Measurements from ENCODE around the gene XRN1. TPM values are rescaled to one million over a fixed set of nuclear protein-coding genes. Genes with fewer than 3 reads are reported as not detected.

Gene XRN1
- total RNA-seq, 1 experiment from 2014 or later: 23.3 TPM

DNA sequence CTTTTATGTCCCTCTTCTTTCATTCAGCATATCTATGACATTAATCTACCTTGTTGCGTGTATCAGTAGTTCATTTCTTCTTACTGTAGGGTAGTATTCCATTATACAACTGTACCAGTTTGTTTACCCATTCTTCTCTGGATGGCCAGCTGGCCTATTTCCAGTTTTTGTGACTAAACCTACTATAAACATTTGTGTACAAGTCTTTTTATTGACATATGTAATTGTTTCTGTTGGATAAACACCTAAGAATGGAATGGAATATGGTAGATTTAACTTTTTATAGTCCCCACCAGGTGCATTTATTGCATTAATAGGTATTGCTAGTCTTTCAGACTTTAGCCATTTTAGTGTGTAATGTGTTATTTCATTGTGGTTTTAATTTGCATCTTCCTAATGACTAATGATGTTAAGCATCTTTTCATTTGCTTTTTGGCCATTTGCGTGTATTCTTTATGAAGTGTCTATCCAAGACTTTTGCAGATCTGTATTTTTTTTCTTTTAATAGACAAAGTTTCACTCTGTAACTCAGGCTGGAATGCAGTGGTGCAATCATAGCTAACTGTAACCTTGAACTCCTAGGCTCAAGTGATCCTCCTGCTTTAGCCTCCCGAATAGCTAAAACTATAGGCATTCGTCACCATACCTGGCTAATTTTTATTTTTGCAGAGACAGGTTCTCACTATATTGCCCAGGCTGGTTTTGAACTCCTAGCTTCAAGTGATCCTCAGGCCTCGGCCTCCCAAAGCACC is 41.9 kb upstream of the XRN1 start:
- DNase-seq: no peak
- H3K36me3 Mint-ChIP-seq (ENCODE audit: insufficient read depth, unreplicated experiment): peaks cover 20% of the 10 kb centered on the region
- H3K4me3 ChIP-seq (ENCODE audit: low read depth, low read length): no peak overlapping the region
- ChIA-PET POLR2A (no interaction called here), CTCF (no interaction called here)
- no peak overlapping the region for H3K4me3 Mint-ChIP-seq (ENCODE audit: unreplicated experiment)
- no peaks in the 10 kb centered on the region for H3K27me3 Mint-ChIP-seq (ENCODE audit: insufficient read depth, unreplicated experiment)
- no peaks in the 10 kb centered on the region; the same call in 1 of the 2 replicates for H3K36me3 ChIP-seq (ENCODE audit: control insufficient read depth, insufficient read depth, low read length)
- intact Hi-C loops (cut with micrococcal nuclease; ENCODE audit: unreplicated experiment): no loop called here
- no TSS peak for BruUV-seq (replicated peaks)
- no peaks in the 10 kb centered on the region for H3K27me3 ChIP-seq (replicated peaks; ENCODE audit: control insufficient read depth, insufficient read depth, low read length)
- H3K9me3 ChIP-seq: no peaks in the 10 kb centered on the region
- H3K9me3 Mint-ChIP-seq (ENCODE audit: unreplicated experiment): no peaks in the 10 kb centered on the region
- no peaks in the 10 kb centered on the region for H3K4me1 Mint-ChIP-seq (ENCODE audit: low read depth, unreplicated experiment)
- H3K27ac Mint-ChIP-seq (ENCODE audit: unreplicated experiment): no peak overlapping the region
- TF ChIP-seq, protein P1, sequence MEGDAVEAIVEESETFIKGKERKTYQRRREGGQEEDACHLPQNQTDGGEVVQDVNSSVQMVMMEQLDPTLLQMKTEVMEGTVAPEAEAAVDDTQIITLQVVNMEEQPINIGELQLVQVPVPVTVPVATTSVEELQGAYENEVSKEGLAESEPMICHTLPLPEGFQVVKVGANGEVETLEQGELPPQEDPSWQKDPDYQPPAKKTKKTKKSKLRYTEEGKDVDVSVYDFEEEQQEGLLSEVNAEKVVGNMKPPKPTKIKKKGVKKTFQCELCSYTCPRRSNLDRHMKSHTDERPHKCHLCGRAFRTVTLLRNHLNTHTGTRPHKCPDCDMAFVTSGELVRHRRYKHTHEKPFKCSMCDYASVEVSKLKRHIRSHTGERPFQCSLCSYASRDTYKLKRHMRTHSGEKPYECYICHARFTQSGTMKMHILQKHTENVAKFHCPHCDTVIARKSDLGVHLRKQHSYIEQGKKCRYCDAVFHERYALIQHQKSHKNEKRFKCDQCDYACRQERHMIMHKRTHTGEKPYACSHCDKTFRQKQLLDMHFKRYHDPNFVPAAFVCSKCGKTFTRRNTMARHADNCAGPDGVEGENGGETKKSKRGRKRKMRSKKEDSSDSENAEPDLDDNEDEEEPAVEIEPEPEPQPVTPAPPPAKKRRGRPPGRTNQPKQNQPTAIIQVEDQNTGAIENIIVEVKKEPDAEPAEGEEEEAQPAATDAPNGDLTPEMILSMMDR (IDR thresholded peaks at IDR 0.05; ENCODE audit: insufficient read depth in 1 of 2, low read depth in 1 of 2, low read length in 1 of 2, severe bottlenecking in 1 of 2, unreplicated experiment in 1 of 2): no peak
- H3K4me1 ChIP-seq: no peaks in the 10 kb centered on the region

DNA sequence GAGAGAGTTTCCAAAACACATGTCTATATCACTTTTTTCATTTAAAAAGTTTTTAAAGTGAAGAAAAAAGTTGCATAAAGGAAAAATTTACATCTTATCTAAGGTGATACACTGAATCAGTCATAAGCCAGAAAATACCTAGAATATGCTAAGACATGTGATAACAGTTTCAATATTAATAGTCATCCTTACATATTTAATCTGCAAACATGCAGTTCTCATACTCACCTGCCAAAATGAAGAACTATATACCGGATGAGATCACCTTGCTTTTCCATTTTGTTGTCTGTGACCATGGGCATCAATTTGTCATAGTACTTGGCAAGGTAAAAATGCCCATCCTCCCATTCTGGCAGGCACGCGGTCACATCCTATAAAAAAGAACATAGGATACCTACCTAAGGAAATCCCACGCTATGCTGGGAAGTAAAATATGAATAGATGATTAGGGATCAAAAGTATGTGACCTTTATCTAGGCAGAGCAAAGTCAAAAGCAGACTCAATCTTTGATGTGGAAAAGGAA is 37.1 kb upstream of the XRN1 start:
- Histone ChIP-seq H3K27me3 (replicated peaks; ENCODE audit: control insufficient read depth, insufficient read depth, low read length) (no peaks in the 10 kb centered on the region), H3K4me3 (ENCODE audit: low read depth, low read length) (no peak overlapping the region), H3K4me1 (no peaks in the 10 kb centered on the region), H3K9me3 (peaks cover 7% of the 10 kb centered on the region; the same call in 1 of the 2 replicates), H3K36me3 (ENCODE audit: control insufficient read depth, insufficient read depth, low read length) (no peaks in the 10 kb centered on the region; the same call in 1 of the 2 replicates)
- no peak for DNase-seq
- no peaks in the 10 kb centered on the region for H3K27me3 Mint-ChIP-seq (ENCODE audit: insufficient read depth, unreplicated experiment)
- peaks cover 2% of the 10 kb centered on the region for H3K9me3 Mint-ChIP-seq (ENCODE audit: unreplicated experiment)
- TF ChIP-seq, protein P1 (IDR thresholded peaks at IDR 0.05; ENCODE audit: insufficient read depth in 1 of 2, low read depth in 1 of 2, low read length in 1 of 2, severe bottlenecking in 1 of 2, unreplicated experiment in 1 of 2): no peak
- H3K27ac Mint-ChIP-seq (ENCODE audit: unreplicated experiment): no peak overlapping the region
- BruUV-seq (replicated peaks): no TSS peak
- peaks cover 35% of the 10 kb centered on the region for H3K36me3 Mint-ChIP-seq (ENCODE audit: insufficient read depth, unreplicated experiment)
- ChIA-PET CTCF (no interaction called here), POLR2A (no interaction called here)
- intact Hi-C loops (cut with micrococcal nuclease; ENCODE audit: unreplicated experiment): no loop called here
- no peaks in the 10 kb centered on the region for H3K4me1 Mint-ChIP-seq (ENCODE audit: low read depth, unreplicated experiment)
- H3K4me3 Mint-ChIP-seq (ENCODE audit: unreplicated experiment): no peak overlapping the region

DNA sequence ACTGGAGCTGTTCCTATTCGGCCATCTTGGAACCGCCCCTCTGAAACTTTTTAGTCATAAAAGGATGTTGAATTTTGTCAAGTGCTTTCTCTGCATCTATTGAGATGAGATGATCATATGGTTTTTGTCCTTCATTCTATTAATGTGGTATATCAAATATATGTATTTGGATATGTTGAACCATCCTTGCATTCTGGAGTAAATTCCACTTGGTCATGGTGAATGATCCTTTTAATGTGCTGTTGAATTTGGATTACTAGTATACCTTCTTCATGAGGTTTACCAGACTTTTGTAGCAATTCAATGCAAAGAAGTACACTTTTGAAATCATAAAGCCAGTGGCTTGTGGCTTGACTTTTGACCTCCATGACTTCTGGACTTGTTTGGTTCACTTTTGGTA is 33.4 kb upstream of the XRN1 start:
- ChIA-PET CTCF (no interaction called here), POLR2A (no interaction called here)
- Histone ChIP-seq H3K27me3 (replicated peaks; ENCODE audit: control insufficient read depth, insufficient read depth, low read length) (no peaks in the 10 kb centered on the region), H3K4me1 (no peaks in the 10 kb centered on the region), H3K9me3 (peaks cover 7% of the 10 kb centered on the region; the same call in 1 of the 2 replicates), H3K36me3 (ENCODE audit: control insufficient read depth, insufficient read depth, low read length) (no peaks in the 10 kb centered on the region; the same call in 1 of the 2 replicates), H3K4me3 (ENCODE audit: low read depth, low read length) (no peak overlapping the region)
- TF ChIP-seq, protein P1 (IDR thresholded peaks at IDR 0.05; ENCODE audit: insufficient read depth in 1 of 2, low read depth in 1 of 2, low read length in 1 of 2, severe bottlenecking in 1 of 2, unreplicated experiment in 1 of 2): no peak
- BruUV-seq (replicated peaks): no TSS peak
- intact Hi-C loops (cut with micrococcal nuclease; ENCODE audit: unreplicated experiment): no loop called here
- DNase-seq: no peak
- Mint-ChIP-seq H3K4me3 (ENCODE audit: unreplicated experiment) (no peak overlapping the region), H3K36me3 (ENCODE audit: insufficient read depth, unreplicated experiment) (peaks cover 47% of the 10 kb centered on the region), H3K9me3 (ENCODE audit: unreplicated experiment) (peaks cover 9% of the 10 kb centered on the region), H3K27me3 (ENCODE audit: insufficient read depth, unreplicated experiment) (no peaks in the 10 kb centered on the region), H3K4me1 (ENCODE audit: low read depth, unreplicated experiment) (no peaks in the 10 kb centered on the region), H3K27ac (ENCODE audit: unreplicated experiment) (no peak overlapping the region)

All from Caco-2 (cell line).